ENCODE results near the gene USP4.
"Not testable (repeated sequence)": the region's sequence is repeated elsewhere in the genome, so short reads cannot be mapped to it uniquely, and the experiment has no call there.

Gene USP4

GRCh38 chr3:49255718-49256511, 83.9 kb downstream of the USP4 start:
- FAIRE-seq (no peak), DNase-seq (ENCODE audit: extremely low spot score, insufficient read length, low read depth) (no peak)

GRCh38 chr3:49255112-49255511, 84.7 kb downstream of the USP4 start:
- DNase-seq (ENCODE audit: extremely low spot score, insufficient read length, low read depth) = no peak
- no peak for FAIRE-seq

GRCh38 chr3:49253512-49253911, 86.3 kb downstream of the USP4 start:
- DNase-seq (ENCODE audit: extremely low spot score, insufficient read length, low read depth) (no peak), FAIRE-seq (no peak)

GRCh38 chr3:49248840-49249227, 91.0 kb downstream of the USP4 start:
- peak; percentile 41 for FAIRE-seq
- DNase-seq (ENCODE audit: extremely low spot score, insufficient read length, low read depth) = no peak

- DNase-seq (ENCODE audit: extremely low spot score, insufficient read length, low read depth) (no peak), FAIRE-seq (no peak)
Measured at GRCh38 chr3:49244581-49245205, 95.2 kb downstream of the USP4 start.

GRCh38 chr3:49240091-49240490, 99.8 kb downstream of the USP4 start:
- not testable (repeated sequence) for FAIRE-seq

GRCh38 chr3:49238274-49239127, 101.4 kb downstream of the USP4 start:
- FAIRE-seq = no peak
- no peak for DNase-seq (ENCODE audit: extremely low spot score, insufficient read length, low read depth)

More at GRCh38 chr3:49240091-49240490, 99.8 kb downstream of the USP4 start:
- DNase-seq (ENCODE audit: extremely low spot score, insufficient read length, low read depth) = not testable (repeated sequence)

- FAIRE-seq (no peak), DNase-seq (ENCODE audit: extremely low spot score, insufficient read length, low read depth) (no peak)
Measured at GRCh38 chr3:49237344-49237743, 102.5 kb downstream of the USP4 start.

- DNase-seq (ENCODE audit: extremely low spot score, insufficient read length, low read depth) (no peak), FAIRE-seq (no peak)
Measured at GRCh38 chr3:49236226-49236625, 103.6 kb downstream of the USP4 start.

- FAIRE-seq; DNase-seq (ENCODE audit: extremely low spot score, insufficient read length, low read depth): not testable (repeated sequence)
Measured at GRCh38 chr3:49228817-49229216, 111.0 kb downstream of the USP4 start.

All from GM18507 (cell line).